GM19025 (cell line): ENCODE data around the gene MSI2.

Experiments used
- ATAC-seq: cut with Tn5 transposase; IDR thresholded peaks from one replicate; pipeline ENCODE4 v1.9.1; 2021; ENCODE audit warnings: mild to moderate bottlenecking, low read depth, moderate library complexity; ENCODE audit not compliant: unreplicated experiment

The MSI2 gene

GRCh38 chr17:57245786-57246185 lies 10.5 kb upstream of the MSI2 start:
- no peak for ATAC-seq

- no peak for ATAC-seq
Measured at GRCh38 chr17:57246257-57246656, 10.1 kb upstream of the MSI2 start.

- no peak for ATAC-seq
Measured at GRCh38 chr17:57247261-57247660, 9.1 kb upstream of the MSI2 start.

- ATAC-seq = no peak
Measured at GRCh38 chr17:57247913-57248312, 8.4 kb upstream of the MSI2 start.

GRCh38 chr17:57249520-57249919 lies 6.8 kb upstream of the MSI2 start:
- ATAC-seq = no peak

- no peak for ATAC-seq
Measured at GRCh38 chr17:57251211-57251787, 5.0 kb upstream of the MSI2 start.

- no peak for ATAC-seq
Measured at GRCh38 chr17:57253362-57254065, 2.8 kb upstream of the MSI2 start.

- no peak for ATAC-seq
Measured at GRCh38 chr17:57255182-57255775, 1.0 kb upstream of the MSI2 start.

GRCh38 chr17:57256708-57257112 lies 387 bp downstream of the MSI2 start:
- ATAC-seq = no peak

- ATAC-seq = no peak
Measured at GRCh38 chr17:57257195-57257894, 1.0 kb downstream of the MSI2 start.

GRCh38 chr17:57257895-57258851 lies 1.9 kb downstream of the MSI2 start:
- ATAC-seq = no peak

GRCh38 chr17:57259306-57259705 lies 3.0 kb downstream of the MSI2 start:
- ATAC-seq = no peak

GRCh38 chr17:57259817-57260216 lies 3.5 kb downstream of the MSI2 start:
- ATAC-seq = no peak

- ATAC-seq = no peak
Measured at GRCh38 chr17:57260325-57261083, 4.2 kb downstream of the MSI2 start.

- ATAC-seq = no peak
Measured at GRCh38 chr17:57261084-57261461, 4.8 kb downstream of the MSI2 start.

GRCh38 chr17:57262557-57262956 lies 6.2 kb downstream of the MSI2 start:
- ATAC-seq = no peak

GRCh38 chr17:57264250-57264649 lies 7.9 kb downstream of the MSI2 start:
- no peak for ATAC-seq

- no peak for ATAC-seq
Measured at GRCh38 chr17:57264776-57265175, 8.5 kb downstream of the MSI2 start.

- no peak for ATAC-seq
Measured at GRCh38 chr17:57266902-57267311, 10.6 kb downstream of the MSI2 start.

- no peak for ATAC-seq
Measured at GRCh38 chr17:57268181-57268580, 11.9 kb downstream of the MSI2 start.
